Forelimb muscle (tissue), 1 donor: Measurements from ENCODE around the gene SOWAHA. TPM values are rescaled to one million over a fixed set of nuclear protein-coding genes. Genes with fewer than 3 reads are reported as not detected.

Source experiments
- DNase-seq: peaks from one replicate; pipeline ENCODE4 v3.0.0-alpha.2; 2013; ENCODE audit warnings: low read depth
- polyA plus RNA-seq: library from polyadenylated mRNA; unstranded; fragments of 120-200 nt; gene quantifications from one replicate; pipeline ENCODE4 v1.2.1, GENCODE V29; 2013; ENCODE audit not compliant: insufficient read length

SOWAHA gene
- polyA plus RNA-seq, 1 donor = 0.11 TPM

DNA sequence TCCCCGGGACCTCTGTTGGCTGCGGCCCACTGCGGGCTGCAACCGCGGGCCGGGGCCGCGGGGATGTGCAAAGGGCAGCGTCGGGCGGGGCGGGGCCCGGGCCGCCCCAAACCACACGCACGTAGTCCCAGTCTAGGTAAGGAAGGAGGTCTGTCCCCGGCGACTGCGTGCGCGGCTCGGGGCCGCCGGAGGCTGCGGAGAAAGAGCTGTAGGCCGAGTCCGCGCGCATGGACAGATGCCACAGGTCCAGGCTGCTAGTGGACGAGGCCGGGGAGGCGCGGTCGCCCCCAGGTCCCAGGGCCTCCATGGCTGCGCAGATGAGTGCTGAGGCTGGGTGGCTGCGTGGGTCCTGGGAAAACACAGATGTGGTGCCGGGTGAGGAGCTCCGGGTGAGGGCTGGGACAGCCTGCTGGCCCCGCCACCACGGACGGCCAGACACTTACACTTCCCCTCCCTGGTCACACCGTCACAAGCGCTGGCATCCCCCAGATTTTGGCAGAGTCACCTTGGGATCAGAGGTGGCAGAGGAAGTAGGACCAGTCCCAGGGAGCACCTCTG lies 12.8 kb downstream of the SOWAHA start:
- no peak for DNase-seq

DNA sequence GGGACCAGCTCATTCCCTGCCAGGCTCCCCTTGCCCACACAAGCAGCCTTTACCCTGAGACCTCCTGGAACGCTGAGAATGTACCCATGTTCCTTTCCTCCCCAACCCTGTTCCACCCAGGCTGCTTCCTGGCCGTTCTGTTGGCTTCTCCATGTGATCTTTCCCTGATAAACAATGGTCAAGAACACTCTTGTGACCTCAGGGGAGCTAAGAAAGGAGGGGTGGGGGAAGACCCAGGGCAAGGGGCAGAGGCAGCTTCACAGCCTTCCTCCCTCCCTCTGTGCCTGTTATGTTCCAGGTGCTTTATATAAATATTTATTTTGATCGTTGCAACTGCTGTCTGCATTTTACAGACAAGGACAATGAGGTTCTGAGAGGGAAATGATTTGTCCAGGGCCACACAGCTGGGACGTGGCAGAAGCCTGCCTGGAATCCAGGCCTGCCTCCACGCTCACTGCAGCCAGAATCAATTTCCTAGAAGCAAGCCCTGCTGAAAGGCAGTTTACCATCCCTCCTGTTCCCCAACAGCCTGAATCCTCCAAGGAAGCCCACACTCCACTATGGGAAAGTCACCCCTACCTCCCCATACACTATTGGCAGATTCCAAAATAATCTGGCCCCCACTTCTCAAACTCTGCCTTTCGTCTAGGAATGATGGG lies 13.5 kb downstream of the SOWAHA start:
- no peak for DNase-seq

DNA sequence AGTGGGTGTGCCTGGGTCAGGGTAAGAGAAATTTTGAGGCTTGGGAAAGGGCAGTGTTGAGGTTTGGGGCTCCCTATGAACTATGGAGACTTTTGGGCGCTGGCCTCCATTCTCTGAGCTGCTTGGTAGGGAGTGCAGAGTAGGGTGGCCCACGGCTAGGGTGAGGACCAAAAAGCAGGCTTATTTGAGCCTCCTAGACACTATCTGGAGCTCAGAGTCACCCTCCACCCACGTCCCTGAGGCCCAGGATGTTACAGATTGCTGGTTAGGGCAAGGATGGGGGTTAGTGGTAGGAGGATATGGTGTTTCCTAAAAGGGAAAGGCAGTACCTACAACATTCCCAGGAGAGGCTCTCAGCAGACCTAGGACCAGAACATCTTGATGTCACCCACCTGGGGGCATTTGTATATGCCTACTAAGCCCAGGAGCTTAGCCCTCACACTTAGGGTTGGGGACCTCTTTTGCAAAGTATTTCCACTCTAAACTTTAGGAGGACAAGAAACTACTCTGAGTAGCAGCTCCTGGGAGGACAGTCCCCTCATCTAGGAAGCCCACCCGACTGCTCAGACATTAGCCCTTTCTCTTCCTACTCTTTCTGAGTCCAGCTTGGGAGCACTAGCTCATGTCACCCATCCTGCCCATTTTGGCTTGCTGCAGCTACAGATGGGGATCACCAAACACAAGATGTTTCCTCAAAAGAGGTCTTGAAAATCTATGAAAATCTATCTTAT lies 15.0 kb downstream of the SOWAHA start:
- DNase-seq = no peak

DNA sequence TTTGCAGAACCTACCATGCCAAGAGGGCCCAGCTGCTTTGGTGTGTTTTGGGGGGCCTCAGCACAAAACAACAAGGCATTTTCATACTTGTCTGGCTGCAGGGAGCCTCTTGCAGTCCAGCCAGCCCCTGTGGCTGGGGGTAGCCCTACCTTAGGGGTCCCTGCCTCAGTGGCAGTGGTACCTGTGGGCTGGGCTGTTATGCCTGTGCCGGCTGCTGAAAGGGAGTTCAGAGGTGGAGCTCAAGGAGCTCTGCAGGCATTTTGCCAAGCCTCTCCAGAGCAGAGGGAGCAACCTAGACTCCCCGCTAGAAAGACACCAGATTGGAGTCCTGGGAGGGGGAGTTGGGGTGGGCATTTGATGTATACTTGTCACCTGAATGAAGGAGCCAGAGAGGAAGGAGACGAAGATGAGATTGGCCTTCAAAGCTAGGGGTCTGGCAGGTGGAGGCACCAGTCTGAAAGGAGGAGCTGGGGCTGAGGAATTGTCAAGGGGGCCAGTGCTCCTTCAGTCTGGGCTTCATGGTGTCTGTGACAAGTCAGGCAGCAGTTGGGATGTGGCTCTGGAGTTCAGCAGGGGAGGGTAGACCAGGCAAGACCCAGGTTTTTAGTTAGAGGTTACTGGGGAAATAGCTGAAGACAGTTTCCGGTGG lies 15.9 kb downstream of the SOWAHA start:
- no peak for DNase-seq

DNA sequence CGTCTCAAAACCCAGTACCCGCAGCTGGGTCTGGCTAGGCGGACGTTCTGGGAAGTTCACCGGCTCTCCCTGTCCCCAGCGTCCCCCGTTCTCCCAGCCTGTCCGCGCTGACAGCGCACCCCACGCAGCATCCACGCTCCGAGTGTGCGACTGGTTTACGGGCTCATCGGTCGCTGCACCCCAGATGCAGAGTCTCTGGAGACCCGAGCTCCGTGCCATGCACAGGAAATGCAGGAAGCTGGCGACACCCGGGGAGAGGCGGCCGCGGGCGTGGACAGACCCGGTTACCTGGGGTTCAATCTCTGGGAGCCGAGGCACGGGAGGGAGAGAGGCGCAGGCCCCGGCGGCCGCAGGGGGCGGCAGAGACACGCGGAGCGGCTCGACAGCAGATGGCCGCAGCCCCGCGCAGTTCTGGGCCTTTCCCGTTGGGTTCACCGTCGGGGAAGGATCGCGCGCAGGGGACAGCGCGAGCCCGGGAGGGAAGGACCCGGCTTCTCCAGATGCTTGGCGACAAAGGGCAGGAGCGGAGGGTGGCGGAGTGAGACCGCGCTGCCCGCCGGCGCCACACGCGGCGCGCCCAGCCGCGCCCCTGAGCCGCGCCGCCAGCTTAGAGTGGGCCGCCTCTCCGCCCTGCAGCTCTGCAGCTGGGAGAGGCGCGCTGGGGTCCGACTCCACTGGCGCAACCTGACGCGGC lies 16.8 kb downstream of the SOWAHA start:
- peak; percentile 36 for DNase-seq

DNA sequence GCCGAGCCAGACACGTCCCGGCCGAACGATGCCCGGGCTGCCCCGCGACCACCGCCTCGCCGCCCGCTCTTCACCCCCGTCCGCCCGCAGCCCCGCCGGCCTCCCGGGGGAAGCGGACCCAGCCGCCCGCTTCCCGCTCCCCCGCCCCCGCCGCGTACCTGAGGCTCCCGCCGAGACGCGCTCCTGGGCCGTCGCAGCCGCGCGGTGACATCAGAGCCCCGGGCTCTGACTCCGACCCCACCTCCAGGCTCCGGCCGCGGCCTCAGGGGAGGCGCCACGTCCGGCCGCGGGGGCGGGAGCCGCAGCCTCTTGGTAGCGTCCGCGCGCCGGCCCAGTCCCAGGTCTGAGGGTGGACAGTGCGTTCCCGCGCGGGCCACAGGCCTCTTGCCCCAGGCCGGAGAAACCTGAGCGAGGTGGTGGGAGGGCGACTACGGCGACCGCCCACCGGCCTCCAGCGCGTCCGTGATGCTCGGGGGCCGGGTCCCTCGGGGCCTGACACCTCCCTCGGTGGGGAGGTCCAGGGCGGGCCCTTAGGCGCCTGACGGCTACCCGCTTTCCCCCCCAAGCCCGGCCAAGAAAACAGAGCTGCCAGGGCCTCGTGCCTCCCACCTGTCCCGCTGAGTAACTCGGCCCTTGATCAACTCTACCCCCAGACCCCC lies 17.5 kb downstream of the SOWAHA start, which contains the start of gene SHROOM1:
SHROOM1 (minus strand) TSS at position 212 of the 659 bp plus-strand sequence. CDS start 4,507 bp downstream, outside the sequence.
- DNase-seq = no peak

DNA sequence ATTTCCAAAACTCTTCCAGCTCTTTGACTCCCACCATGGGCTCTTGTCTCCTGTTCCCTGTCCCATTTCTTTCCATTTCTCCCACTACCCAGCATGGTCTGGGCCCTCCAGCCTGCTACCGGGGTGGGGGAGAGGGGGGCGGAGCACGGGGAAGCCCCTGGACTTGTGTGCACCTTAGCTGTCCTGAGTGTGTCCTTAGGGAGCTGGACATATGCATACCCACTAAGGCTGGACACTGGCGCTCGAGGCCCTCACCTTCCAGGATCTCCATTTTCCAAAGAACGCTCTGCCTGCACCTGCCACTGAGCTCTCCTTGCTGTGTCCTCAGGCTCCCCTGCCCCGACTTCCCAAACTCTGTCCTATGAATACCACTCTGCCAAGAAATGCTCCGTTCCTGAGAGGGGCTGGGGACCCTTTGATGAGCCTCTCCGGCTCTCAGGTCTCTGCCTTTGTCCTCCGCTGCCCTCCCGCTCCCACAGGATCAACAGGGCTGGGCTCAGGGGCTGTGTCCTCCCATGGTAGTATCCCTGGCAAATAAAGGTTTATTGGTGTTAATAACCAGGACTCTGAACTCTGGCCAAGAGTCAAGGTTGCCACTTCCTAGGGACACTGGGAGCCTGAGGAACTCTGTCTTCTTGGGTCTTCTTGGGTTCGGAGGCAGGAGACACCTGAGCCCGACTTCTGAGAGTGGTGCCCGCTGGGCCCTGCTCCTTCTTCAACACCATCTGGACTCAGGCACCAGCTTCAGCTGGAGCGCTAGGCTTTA lies 18.2 kb downstream of the SOWAHA start:
- DNase-seq = no peak

DNA sequence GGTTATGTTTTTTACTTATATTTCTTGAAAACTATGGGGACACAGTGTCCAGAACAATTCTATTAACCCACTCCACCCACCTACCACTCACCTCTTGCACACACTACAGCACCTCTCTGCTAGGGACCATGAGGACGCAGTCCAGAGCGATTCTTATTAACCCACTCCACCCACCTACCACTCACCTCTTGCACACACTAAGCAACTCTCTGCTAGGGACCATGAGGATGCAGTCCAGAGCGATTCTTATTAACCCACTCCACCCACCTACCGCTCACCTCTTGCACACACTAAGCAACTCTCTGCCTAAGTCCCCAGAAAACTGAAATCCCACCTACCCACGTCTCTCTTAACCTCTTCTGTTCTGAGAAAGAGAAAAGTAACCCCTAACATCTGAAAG lies 19.5 kb downstream of the SOWAHA start:
- DNase-seq = no peak

DNA sequence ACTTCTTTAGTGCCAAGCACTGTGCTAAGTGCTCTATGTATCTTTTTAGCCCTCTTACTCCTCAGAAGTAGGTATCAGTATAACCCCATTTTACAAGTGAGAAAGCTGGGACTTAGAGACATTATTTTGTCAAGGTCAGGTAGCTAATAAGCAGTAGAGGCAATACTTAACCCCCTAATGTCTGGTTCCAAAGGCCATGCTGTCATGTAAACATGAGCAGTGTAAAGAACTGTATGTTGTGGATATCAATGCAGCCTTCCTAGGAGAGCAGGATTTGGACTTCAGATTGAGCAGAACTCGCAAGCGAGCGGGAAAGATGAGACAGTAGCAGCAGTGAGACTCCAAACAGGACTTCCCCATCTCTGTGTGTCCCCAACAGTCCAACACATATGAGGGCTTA lies 21.0 kb downstream of the SOWAHA start:
- no peak for DNase-seq

DNA sequence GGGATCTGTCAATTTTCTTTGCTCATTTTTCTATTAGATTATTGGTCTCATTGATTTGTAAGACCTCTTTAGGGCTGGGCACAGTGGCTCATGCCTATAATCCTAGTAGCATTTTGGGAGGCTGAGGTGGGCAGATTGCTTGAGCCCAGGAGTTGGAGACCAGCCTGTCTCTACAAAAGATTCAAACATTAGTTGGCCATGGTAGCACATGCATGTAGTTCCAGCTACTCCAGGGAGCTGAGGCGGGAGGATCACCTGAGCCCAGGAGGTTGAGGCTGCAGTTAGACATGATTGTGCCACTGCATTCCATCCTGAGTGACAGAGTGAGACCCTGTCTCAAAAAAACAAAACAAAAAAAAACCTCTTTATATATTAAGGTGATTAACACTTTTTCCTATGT lies 23.8 kb downstream of the SOWAHA start:
- DNase-seq = no peak

DNA sequence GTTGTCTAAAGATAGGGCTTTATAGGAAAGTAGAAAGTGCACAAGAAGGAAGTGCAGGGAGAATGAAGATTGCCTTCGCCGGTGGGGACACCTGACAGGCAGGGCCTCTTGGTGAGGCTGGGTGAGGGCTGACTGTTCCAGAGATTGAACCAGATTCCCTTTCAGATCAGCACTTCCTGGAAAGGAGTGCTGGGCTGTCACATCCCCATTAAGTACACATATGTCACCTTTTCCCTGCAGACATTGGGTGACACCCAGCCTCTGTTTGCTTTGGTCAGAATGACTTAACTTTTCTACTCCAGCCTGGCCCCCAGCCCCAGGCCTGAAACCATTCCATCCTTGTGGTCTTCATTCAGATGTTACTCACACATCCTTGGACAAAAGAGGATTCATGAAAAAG lies 24.8 kb downstream of the SOWAHA start:
- DNase-seq = no peak

DNA sequence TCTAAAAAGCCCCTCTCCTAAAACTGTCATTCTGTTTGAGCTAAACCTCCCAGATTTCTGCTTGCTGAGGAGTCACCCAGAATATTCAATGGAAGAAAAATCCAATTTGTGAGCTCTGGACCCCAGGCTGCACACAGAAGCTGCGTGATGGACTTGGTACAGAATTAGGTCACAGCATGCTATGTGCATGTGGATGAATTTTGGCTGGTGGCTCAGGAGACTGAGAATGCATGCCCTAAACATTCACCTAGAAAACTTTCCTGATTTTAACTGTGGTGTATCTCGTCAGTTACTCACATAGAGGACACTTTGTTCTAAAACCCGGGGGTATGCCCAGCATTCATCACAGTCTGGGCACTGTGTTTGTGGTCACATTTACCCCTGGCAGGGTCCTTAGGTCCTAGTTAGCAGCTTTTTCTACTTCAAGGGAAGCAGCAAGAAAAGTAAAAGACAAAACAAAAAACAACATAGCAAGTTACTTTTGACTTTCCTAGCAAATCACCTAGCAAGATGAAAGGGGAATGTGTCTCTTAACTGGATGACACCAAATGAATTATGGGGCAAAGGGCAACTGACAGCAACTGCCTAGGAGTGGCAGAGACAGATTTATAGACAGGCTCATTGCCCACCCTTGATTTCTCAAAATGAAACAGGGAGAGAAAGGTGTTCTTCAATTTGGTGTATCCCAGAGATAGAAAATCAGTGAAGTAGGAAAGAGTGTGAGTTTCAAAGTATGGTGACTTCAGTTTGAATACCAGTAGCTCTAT lies 25.6 kb downstream of the SOWAHA start:
- no peak for DNase-seq

DNA sequence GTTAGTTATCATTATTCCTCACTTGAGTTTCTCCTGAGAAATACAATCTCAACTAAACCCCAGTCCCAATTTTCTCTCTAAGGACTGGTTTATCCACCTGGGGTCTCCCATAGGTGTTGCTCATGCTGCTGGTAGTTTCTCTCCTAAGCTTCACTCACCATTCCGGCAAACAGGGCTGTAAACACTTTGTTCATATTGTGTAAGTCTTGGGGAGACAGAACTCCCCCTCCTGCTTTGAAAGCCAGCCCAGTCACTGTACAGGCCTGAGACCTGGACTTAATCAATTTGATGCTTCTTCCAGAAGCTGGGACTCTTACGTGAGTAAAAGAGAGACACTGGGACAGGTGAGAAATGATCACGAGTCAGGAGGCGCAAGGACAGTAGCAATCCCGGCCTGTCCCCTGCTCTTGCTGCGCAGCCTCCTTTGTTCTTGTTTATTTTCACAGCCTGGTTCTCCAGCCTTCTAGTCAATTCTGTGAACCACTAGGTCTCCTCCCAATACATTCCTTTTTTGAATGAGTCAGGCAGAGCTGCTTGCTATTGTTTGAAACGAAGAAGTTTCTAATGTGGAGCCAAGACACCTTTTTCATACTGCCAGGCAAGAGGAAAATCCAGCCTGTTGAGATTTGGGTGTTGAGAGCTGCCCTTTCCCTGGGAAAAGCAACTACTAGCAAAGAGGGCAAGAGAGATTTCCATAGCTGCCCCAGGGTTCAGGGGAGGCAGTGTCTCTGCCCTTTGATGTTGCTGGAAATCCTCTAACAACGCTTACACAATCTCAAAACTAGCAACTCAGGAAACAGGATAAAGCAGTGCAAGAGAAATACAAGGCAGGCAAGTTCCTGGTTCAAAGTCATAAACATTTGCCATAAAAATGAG lies 26.6 kb downstream of the SOWAHA start:
- no peak for DNase-seq

DNA sequence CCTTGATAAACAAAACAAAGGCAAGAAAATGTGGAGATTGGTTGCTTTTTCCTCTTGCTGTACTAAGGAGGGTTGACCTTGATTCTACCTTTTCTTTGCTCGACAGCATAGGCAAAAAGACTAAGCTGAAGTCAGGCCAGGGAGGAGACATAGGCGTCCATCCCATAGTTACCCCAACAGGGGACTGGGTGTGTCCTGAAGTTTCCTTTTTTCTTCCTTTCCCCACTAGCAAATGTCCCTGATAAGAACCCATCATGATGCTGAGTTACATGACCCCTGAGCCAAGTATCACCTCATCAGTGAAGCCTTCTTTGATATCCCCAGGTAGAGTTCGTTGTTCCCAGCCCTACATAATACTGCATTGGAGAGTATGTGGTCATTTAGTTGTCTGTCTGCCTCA lies 27.2 kb downstream of the SOWAHA start:
- no peak for DNase-seq

DNA sequence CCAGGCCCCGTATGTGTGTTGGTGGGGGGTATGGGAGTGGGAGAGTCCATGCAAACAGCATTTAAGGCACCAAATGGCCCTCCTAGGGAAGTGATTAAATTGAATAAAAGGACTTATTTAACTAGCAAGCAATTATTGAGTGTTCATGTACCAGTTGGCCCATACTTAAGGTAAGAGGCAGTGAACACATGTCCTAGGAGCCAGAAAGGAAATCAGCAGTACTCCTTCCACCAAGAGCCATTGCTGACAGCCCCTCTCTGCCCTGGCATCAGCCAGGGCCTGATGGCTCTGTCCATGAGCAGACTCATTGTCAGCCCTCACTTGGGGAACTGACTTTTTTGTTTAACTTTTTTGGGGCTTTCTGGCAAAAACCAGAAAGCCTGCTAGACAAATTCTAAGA lies 27.8 kb downstream of the SOWAHA start:
- DNase-seq = no peak

DNA sequence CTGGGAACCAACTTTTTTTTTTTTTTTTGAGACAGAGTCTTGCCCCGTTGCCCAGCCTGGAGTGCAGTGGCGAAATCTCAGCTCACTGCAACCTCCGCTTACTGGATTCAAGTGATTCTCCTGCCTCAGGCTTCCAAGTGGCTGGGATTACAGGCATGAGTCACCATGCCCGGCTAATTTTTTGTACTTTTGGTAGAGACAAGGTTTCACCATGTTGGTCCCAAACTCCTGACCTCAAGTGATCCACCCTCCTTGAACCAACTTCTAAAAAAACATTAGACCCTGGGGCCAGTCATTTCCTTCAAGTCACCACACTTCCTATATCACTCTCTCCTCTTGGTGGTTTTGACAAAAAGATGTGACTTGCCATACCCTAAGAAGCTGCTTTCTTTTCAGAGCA lies 28.2 kb downstream of the SOWAHA start:
- no peak for DNase-seq

DNA sequence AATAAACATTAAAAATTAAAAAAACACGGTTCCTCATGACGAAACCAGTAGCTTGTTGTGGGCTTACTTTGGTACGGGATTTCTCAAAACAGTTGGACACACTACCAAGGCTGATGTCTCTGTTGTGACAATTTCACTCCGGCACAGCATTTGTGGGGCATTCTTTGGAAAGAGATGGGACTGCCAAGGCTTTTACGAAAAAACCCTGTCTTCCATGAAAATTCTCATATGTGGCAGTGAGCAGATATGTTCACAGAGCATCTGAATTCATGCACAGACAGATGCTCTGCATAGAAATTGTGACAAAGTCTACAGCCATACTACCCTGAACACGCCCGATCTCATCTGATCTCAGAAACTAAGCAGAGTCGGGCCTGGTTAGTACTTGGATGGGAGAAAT lies 35.2 kb downstream of the SOWAHA start:
- DNase-seq = no peak

DNA sequence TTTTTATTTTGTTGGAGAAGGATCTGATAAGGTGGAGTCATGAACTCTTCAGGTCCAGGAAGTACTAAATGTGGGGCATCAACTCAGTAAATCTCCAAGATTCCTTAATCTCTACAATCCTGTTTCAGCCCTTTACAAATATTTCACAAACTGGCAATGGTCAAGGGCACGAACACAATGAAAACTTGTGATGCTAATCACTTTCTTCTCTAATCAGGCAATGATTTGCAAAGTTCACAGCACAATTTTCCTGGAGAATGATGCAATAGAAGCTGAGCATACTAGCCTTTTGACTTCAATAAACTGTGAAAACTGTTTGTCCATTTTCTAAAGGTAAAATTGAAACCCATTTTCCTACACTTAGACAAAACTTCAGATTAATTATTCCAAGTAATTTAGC lies 36.2 kb downstream of the SOWAHA start:
- DNase-seq = no peak

DNA sequence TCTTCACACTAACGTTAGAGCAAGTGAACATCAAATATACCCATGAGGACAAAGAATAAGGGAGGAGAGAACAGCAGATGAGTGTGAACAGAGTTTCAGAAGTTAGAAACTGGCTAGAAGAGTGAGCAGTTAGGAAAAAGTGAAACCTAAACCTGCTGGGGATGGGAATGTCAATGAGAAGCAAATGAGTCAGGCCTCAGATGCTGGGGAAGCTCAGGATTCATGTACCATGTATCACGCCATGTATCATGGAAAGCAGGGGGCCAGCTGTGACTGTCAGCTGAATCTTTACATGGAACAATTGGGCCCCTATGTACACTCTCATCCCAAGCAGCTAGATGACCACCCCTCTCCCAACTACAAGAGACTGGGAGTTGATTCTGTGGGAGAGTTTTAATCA lies 37.0 kb downstream of the SOWAHA start:
- no peak for DNase-seq
